ENCODE measurements around the gene C18orf32. TPM values are rescaled to one million over a fixed set of nuclear protein-coding genes. Genes with fewer than 3 reads are reported as not detected.
"Not testable (repeated sequence)": the region's sequence is repeated elsewhere in the genome, so short reads cannot be mapped to it uniquely, and the experiment has no call there.

Gene C18orf32
- total and polyA plus RNA-seq, 5 experiments from 2014 or later, result 43.3 to 82.2 (median 64.3) TPM

DNA sequence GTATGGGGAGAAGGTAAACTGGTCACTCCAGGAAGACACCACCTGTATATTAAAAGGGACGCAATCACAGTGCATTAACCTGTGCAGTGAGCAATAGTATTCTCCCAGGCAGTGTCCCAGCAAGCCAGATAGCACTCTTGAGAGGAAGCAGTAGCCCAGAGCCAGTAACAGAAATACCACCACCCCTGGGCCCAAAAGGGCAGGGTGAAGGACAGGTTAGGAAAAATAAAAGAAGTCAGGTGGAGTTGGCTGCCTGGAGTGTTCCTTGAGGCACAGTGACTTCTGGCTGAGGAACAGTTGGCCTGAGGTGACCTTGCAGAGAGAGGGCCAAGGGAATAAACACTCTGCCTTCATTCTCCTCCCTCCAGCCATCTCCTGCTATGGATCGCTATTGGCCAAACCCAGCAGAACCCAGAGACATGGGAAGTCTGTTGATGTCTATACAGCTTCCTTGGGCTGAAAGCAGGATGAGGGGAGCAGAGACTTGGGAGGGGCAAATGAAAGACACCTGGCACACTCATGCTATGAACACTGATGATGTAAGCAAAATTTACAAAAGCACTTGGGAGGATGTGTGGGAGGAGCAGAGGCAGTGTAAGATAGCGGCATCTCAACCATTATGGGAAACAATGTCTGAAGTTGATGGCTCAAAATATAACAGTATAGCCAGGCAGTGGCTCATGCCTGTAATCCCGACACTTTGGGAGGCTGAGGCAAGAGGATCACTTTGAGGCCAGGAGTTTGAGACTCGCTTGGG is 7.5 kb downstream of the C18orf32 start:
- Mint-ChIP-seq H3K36me3 (peaks cover 0 to 58% (median 11%) of the 10 kb centered on the region in 3 donors), H3K4me3 (no peak overlapping the region), H3K27ac (peak overlapping the region in 7 of 10 donors; percentile 1 to 87 (median 54))

DNA sequence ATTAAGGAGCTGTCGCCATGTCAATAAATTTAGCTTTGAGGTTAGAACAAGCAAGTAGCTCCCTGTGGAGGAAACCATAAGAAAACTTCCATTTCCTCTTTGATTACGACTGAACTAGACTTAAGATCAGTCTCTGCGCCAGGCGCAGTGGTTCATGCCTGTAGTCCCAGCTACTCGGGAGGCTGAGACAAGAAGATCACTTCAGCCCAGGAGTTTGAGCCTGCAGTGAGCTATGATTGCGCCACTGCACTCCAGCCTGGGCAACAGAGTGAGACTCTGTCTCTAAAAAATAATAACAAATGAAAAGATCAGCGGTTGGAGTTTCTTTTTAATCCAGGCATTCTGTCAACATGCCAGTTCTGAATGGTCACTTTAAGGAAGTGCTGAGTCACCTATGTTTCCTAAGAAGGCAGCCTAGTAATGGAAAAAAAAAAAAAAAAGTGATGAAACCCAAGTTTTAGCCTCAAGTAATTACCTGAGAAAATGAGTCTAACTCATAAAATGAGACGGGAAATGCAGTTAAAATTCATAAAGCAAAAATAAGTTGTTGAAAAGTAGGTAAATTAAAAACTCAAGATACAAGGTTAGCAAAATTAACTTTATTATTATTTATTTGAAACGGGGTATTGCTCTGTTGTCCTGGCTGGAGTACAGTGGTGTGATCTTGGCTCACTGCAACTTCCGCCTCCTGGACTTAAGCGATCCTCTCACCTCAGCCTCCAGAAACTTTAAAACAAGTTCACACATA is 10.2 kb downstream of the C18orf32 start:
- no peak for ATAC-seq
- peaks cover 5 to 10% (median 9%) of the 10 kb centered on the region in 4 donors for H3K4me1 Mint-ChIP-seq
- peak overlapping the region in 4 of 10 donors; percentile 9 to 60 (median 48) for H3K27ac Mint-ChIP-seq
- POLR2A ChIA-PET, result interaction anchor here (0.9 to 1.5 kb wide), 2 partner anchors 10 to 16 kb away, joined by 3 read pairs; partner anchors contain the start of genes C18orf32 and DYM
- H3K4me3 Mint-ChIP-seq, result no peak overlapping the region
- H3K27me3 Mint-ChIP-seq, result no peaks in the 10 kb centered on the region
- H3K36me3 Mint-ChIP-seq, result peaks cover 0 to 40% (median 9%) of the 10 kb centered on the region in 3 donors
- DNase-seq, result no peak
- H3K9me3 Mint-ChIP-seq, result no peaks in the 10 kb centered on the region

More for the DNA sequence above, 7.5 kb downstream of the C18orf32 start:
- Mint-ChIP-seq H3K9me3 (no peaks in the 10 kb centered on the region), H3K4me1 (peaks cover 10 to 27% (median 23%) of the 10 kb centered on the region in 4 donors), H3K27me3 (no peaks in the 10 kb centered on the region)
- ATAC-seq, result no peak
- no peak for DNase-seq
- POLR2A ChIA-PET, result no interaction called here

DNA sequence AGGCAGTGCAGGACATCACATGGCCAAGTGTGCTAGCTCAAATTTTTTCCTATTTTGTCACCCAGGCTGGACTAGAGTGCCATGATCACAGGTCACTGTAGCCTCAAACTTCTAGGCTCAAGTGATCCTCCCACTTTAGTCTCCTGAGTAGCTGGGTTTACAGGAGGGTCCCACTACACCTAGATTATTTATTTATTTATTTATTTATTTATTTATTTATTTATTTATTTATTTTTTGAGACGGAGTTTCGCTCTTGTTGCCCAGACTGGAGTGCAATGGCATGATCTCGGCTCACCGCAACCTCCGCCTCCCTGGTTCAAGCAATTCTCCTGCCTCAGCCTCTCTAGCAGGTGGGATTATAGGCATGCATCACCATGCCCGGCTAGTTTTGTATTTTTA is 12.1 kb downstream of the C18orf32 start:
- H3K27me3 Mint-ChIP-seq, H3K27ac Mint-ChIP-seq, POLR2A ChIA-PET, H3K4me3 Mint-ChIP-seq, ATAC-seq, DNase-seq, H3K9me3 Mint-ChIP-seq, H3K4me1 Mint-ChIP-seq: not testable (repeated sequence)
- H3K36me3 Mint-ChIP-seq, result peaks cover 0 to 24% (median 6%) of the 10 kb centered on the region in 3 donors

DNA sequence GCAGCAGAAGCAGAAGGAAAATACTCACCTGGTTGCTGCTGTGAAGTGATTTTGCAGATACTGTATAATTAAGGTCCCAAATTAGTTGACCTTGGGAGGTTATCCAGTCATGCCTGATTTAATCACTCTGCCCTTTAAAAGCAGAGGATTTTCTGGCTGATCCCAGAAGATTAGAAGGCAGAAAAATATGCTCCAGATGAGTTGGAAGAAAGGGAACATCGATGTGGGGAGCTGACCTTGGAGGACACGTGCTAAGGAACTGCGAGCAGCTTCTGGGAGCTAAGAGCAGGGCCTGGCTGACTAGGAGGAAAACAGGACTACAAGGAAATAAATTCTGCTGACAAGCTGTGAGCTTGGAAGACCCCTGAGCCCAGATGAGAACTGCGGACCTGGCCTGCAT is 13.3 kb downstream of the C18orf32 start:
- peaks cover 0 to 12% (median 3%) of the 10 kb centered on the region in 3 donors for H3K36me3 Mint-ChIP-seq
- POLR2A ChIA-PET, result no interaction called here
- H3K27me3 Mint-ChIP-seq, result no peaks in the 10 kb centered on the region
- H3K27ac Mint-ChIP-seq, result peak overlapping the region in 1 of 10 donors; percentile 62
- peaks cover 0 to 10% (median 6%) of the 10 kb centered on the region in 4 donors for H3K4me1 Mint-ChIP-seq
- no peaks in the 10 kb centered on the region for H3K9me3 Mint-ChIP-seq
- DNase-seq, result no peak
- ATAC-seq, result no peak
- H3K4me3 Mint-ChIP-seq, result no peak overlapping the region

DNA sequence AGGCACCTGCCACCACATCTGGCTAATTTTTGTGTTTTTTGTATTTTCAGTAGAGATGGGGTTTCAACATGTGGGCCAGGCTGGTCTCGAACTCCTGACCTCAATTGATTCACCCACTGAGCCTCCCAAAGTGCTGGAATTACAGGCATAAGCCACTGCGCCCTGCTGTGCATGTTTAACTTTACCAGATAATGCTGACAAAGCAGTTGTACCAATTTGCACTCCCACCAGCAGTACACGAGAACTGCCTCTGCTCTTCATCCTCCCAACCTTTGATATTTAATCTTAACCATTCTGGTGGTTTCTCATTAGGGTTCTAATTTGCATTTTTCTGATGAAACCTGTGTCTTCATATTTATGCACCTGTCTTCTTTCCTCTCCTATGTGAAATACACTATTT is 14.6 kb downstream of the C18orf32 start:
- no peak for DNase-seq
- POLR2A ChIA-PET, result no interaction called here
- H3K4me3 Mint-ChIP-seq, result no peak overlapping the region
- H3K27ac Mint-ChIP-seq, result no peak overlapping the region
- H3K9me3 Mint-ChIP-seq, result no peaks in the 10 kb centered on the region
- no peak for ATAC-seq
- peaks cover 0 to 10% (median 6%) of the 10 kb centered on the region in 4 donors for H3K4me1 Mint-ChIP-seq
- H3K36me3 Mint-ChIP-seq, result peaks cover 0 to 11% (median 3%) of the 10 kb centered on the region in 3 donors
- H3K27me3 Mint-ChIP-seq, result no peaks in the 10 kb centered on the region

DNA sequence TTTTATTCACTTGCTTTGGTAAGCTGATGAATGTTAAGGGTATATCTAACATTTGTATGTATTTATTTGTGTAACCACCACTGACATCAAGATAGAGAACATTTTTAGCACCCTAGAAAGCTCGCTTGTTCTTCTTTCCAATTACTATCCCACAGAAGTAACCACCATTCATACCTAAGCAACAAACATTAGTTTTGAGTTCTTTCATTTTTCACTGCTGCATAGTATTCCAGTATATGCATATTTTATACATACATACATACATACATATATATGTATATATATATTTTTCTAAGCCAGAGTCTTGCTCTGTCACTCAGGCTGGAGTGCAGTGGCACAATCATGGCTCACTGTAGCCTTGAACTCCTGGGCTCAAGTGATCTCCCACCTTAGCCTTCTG is 15.5 kb downstream of the C18orf32 start:
- DNase-seq, result no peak
- no peak overlapping the region for H3K4me3 Mint-ChIP-seq
- H3K27ac Mint-ChIP-seq, result no peak overlapping the region
- no peaks in the 10 kb centered on the region for H3K9me3 Mint-ChIP-seq
- peaks cover 0 to 5% (median 4%) of the 10 kb centered on the region in 4 donors for H3K4me1 Mint-ChIP-seq
- peaks cover 0 to 3% (median 2%) of the 10 kb centered on the region in 3 donors for H3K36me3 Mint-ChIP-seq
- POLR2A ChIA-PET, result no interaction called here
- H3K27me3 Mint-ChIP-seq, result no peaks in the 10 kb centered on the region
- no peak for ATAC-seq

DNA sequence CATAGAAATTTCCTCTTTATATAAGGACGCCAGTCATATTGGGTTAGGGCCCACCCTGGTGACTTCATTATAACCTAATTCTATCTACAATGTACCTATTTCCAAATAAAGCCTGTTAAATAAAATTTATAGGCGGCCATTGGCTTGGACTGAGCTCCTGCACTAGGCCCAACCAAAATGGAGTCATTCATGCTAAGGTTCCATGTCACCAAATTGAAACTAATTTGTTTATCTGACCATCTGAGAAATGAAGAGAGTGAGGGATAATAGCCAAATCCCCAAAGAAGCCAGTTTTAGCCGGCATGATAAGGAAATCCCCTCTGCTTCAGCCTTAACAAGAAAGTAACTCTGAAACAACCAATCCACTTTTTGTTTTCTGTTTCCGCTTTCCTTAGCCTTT is 19.4 kb downstream of the C18orf32 start:
- H3K4me1 Mint-ChIP-seq, result no peaks in the 10 kb centered on the region
- DNase-seq (no peak), ATAC-seq (no peak)
- H3K27me3 Mint-ChIP-seq, result no peaks in the 10 kb centered on the region
- H3K4me3 Mint-ChIP-seq, result no peak overlapping the region
- no peak overlapping the region for H3K27ac Mint-ChIP-seq
- H3K9me3 Mint-ChIP-seq, result no peaks in the 10 kb centered on the region
- POLR2A ChIA-PET, result no interaction called here
- H3K36me3 Mint-ChIP-seq, result no peaks in the 10 kb centered on the region

DNA sequence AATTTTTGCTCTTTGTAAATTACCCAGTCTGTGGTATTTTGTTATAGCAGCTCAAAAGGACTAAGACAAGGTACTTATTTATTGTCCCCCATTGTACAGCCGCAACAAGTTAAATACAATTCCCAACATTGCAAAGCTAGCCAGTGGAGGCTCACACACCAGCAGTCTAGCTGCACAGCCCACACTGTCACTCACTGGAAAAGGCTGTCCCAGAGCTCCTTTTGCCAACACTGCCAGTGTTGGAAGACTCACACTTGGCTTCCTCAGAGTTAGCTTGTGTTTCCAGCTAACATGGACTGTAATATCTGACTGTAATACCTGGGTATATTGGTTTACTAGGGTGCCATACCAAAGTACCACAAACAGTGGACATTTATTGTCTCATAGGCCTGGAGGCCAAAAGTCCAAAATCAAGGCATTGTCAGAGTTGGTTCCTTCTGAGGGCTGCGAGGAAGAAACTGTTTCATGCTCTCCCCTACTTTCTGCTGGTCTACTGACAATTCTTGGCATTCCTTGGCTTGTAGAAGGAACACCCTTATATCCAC is 19.9 kb downstream of the C18orf32 start:
- H3K27me3 Mint-ChIP-seq, result no peaks in the 10 kb centered on the region
- POLR2A ChIA-PET, result interaction anchor here (1.0 kb wide), 1 partner anchor 19 kb away, joined by 3 read pairs; no protein-coding TSS in a partner anchor

DNA sequence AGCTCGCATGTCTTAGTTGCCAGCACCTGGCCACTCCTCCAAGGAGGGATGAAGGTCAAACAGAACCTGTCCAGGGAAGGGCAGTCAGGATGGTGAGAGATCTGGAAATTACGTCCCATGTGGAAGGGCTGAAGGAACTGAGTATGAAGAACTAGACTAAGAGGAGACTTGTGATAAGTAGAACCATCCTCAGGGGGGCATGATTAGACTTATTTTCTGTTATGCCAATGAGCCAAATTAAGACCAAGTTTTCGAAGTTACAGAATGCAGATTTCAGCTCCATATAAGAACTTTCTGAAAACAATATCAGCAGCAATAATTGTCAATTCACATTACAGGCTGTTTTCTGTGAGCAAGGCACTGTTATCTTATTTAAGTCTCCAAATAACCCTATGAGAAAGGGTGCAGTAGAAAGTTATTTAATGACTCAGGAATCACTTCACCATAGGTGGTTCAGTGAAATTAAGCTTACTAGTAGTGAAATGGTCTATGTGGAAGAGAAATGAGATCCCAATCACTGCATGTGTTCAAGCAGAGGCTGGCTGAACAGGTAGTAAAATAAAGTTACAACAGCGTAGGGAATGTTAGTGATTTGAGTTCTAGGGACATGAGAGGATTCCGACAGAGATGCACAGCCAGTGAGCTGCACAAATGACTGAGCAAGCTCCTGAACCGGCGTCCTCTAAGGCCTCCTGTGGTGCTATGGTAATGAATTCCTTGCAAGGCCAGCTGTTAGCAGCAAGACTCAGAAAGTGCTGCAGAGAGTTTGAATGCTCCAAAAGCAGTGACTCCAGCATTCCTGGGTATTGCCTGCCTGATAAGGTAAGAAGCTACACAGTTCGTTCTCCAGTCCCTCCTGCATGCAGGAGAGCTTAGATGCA is 22.1 kb downstream of the C18orf32 start:
- Mint-ChIP-seq H3K4me1 (peaks cover 3 to 11% (median 10%) of the 10 kb centered on the region in 4 donors), H3K27ac (no peak overlapping the region), H3K36me3 (no peaks in the 10 kb centered on the region), H3K4me3 (no peak overlapping the region), H3K27me3 (no peaks in the 10 kb centered on the region), H3K9me3 (no peaks in the 10 kb centered on the region)
- POLR2A ChIA-PET, result interaction anchor here (1.4 kb wide), 1 partner anchor 23 kb away, joined by 3 read pairs; no protein-coding TSS in a partner anchor
- ATAC-seq, result no peak
- DNase-seq, result no peak

More for the DNA sequence above, 19.9 kb downstream of the C18orf32 start:
- no peaks in the 10 kb centered on the region for H3K9me3 Mint-ChIP-seq
- H3K4me3 Mint-ChIP-seq, result no peak overlapping the region
- H3K36me3 Mint-ChIP-seq, result no peaks in the 10 kb centered on the region
- H3K4me1 Mint-ChIP-seq, result no peaks in the 10 kb centered on the region
- ATAC-seq (no peak), DNase-seq (no peak)
- H3K27ac Mint-ChIP-seq, result no peak overlapping the region

DNA sequence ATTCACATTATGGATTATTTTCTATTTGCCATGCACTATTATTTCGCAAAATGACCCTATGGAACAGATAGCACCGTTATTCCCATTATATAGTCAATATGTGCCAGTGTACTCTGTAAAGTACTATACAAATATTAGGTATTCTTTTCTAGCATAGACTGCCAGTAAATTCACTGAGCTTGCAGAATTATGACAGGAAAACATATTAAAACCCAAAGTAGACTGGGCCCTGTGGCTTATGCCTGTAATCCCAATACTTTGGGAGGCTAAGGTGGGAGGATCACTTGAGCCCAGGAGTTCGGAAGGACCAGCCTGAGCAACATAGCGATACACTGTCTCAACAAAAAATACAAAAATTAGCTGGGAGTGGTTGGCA is 25.4 kb downstream of the C18orf32 start:
- H3K27me3 Mint-ChIP-seq, result no peaks in the 10 kb centered on the region
- POLR2A ChIA-PET, result interaction anchor here (0.6 to 3.6 kb wide), 3 partner anchors 26 to 536 kb away, joined by 3 to 51 read pairs (median 3); partner anchors contain the start of gene C18orf32
- peaks cover 18 to 43% (median 38%) of the 10 kb centered on the region in 4 donors for H3K4me1 Mint-ChIP-seq
- peak overlapping the region; percentile 88 to 97 (median 92) for H3K4me3 Mint-ChIP-seq
- H3K9me3 Mint-ChIP-seq, result no peaks in the 10 kb centered on the region
- DNase-seq, result no peak
- no peaks in the 10 kb centered on the region for H3K36me3 Mint-ChIP-seq
- no peak for ATAC-seq
- peak overlapping the region in 5 of 10 donors; percentile 21 to 98 (median 96) for H3K27ac Mint-ChIP-seq

DNA sequence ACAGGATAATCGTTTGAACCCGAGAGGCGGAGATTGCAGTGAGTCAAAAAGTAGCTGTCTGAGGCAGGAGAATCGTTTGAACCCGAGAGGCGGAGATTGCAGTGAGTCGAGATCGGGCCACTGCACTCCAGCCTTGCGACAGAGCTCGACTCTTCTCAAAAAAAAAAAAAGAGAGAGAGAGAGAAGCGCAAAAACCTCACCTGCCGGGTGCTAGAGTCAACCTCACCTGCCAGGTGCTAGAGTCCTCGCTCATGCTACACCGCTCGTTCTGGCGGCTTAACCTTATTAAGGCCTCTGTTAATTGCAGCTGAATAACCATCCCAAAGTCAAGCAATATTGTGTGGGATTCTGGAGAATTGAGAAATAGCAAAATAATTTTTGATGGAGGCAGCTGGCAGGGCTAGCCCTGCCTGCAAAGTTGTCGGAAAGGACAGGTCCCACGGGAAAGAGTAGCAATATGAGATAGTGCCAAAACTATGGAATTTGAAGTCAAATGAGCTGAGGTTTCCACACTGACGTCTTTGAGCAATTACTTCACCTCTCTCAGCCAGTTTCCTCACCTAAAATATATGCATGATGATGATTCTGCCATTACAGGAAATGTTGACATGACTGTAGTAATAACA is 25.9 kb downstream of the C18orf32 start:
- H3K36me3 Mint-ChIP-seq, result peaks cover 0 to under 1% (median 0%) of the 10 kb centered on the region in 3 donors
- peak; percentile 19 to 25 for ATAC-seq
- peak overlapping the region; percentile 91 to 98 (median 97) for H3K27ac Mint-ChIP-seq
- H3K9me3 Mint-ChIP-seq, result no peaks in the 10 kb centered on the region
- peaks cover 18 to 48% (median 41%) of the 10 kb centered on the region in 4 donors for H3K4me1 Mint-ChIP-seq
- no peaks in the 10 kb centered on the region for H3K27me3 Mint-ChIP-seq
- DNase-seq, result peak in 1 of 10 donors; percentile 9
- POLR2A ChIA-PET, result interaction anchor here (0.8 to 3.6 kb wide), 5 partner anchors 8 to 805 kb away, joined by 3 to 51 read pairs (median 3); partner anchors contain the start of genes C18orf32 and CFAP53
- H3K4me3 Mint-ChIP-seq, result peak overlapping the region; percentile 88 to 97 (median 92)

Data from naive thymus-derived CD8-positive, alpha-beta T cell (primary cell).